MCF 10A (cell line): ENCODE measurements around the gene SLC10A7. TPM values are rescaled to one million over a fixed set of nuclear protein-coding genes. Genes with fewer than 3 reads are reported as not detected.

Experiments used
- BruUV-seq: library from RNA; stranded (reverse); fragments of 400-500 nt; replicated peaks from 2 replicates; lab custom pipeline; 2021; lab: Mats Ljungman, UMichigan
- CTCF ChIA-PET: fragments of 300-600 bp; sonication (Branson Sonifier 250); formaldehyde crosslinking; extraction: SDS; loops from one replicate; lab custom pipeline; 2021; ENCODE audit warnings: antibody characterized with exemption, inconsistent platforms; lab: Yijun Ruan, JAX
- POLR2A ChIA-PET: fragments of 300-600, 350-650 bp; sonication (Branson Sonifier 250); formaldehyde crosslinking; extraction: SDS; loops from one replicate; lab custom pipeline; 2020; ENCODE audit warnings: antibody characterized with exemption, inconsistent platforms; lab: Yijun Ruan, JAX
- DNase-seq: peaks from one replicate; pipeline ENCODE4 v3.0.0-alpha.2; 2018; ENCODE audit not compliant: unreplicated experiment
- H3K27ac Mint-ChIP-seq: one replicate; pipeline ENCODE4 v1.8.0; 2022; ENCODE audit warnings: mild to moderate bottlenecking, low read depth, mixed read lengths; ENCODE audit not compliant: unreplicated experiment
- H3K27me3 Mint-ChIP-seq: one replicate; pipeline ENCODE4 v1.8.0; 2022; ENCODE audit warnings: mixed read lengths; ENCODE audit not compliant: insufficient read depth, unreplicated experiment
- H3K36me3 Mint-ChIP-seq: one replicate; pipeline ENCODE4 v1.8.0; 2022; ENCODE audit warnings: mild to moderate bottlenecking, moderate library complexity, mixed read lengths; ENCODE audit not compliant: insufficient read depth, unreplicated experiment
- H3K4me1 Mint-ChIP-seq: one replicate; pipeline ENCODE4 v1.8.0; 2022; ENCODE audit warnings: mixed read lengths; ENCODE audit not compliant: insufficient read depth, unreplicated experiment
- H3K4me3 Mint-ChIP-seq: one replicate; pipeline ENCODE4 v1.8.0; 2022; ENCODE audit warnings: mild to moderate bottlenecking, moderate library complexity, mixed read lengths; ENCODE audit not compliant: unreplicated experiment
- H3K9me3 Mint-ChIP-seq: one replicate; pipeline ENCODE4 v1.8.0; 2022; ENCODE audit warnings: mixed read lengths; ENCODE audit not compliant: unreplicated experiment
- intact Hi-C: fragments of 100-400 bp; cut with micrococcal nuclease; formaldehyde crosslinking; loops from 2 replicates; pipeline ENCODE4 v1.14.1; 2022
- total RNA-seq: library from RNA; stranded (reverse); gene quantifications from 2 replicates; pipeline ENCODE4 v1.2.3, GENCODE V29; 2022
- TF ChIP-seq, protein P1 (sequence below): fragments of 200-600 bp; IDR thresholded peaks from one replicate; pipeline ENCODE4 v1.8.0; 2022; ENCODE audit warnings: antibody characterized with exemption, mild to moderate bottlenecking; ENCODE audit not compliant: unreplicated experiment

SLC10A7 gene
- total RNA-seq, 1 experiment from 2014 or later: 23.0 TPM

DNA sequence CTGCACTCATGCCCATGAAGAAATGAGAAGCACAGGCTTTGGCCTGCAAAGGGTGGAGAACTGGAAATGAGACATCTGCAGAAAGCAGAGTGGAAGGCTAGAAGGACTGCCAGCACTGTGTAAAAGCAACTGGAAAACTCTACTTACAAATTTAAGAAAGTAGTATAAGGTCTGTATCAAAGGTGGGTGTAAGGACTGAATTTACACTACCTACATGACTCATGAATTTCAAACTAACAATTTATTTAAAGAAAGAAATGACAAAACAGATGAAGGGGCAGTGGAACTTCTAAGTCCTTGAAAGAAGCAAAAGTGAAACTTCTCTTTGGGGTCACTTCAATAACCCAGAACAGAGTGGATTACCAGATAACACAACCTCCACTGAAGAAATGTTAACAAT is 71.2 kb downstream of the SLC10A7 start:
- H3K27ac Mint-ChIP-seq: no peak overlapping the region
- BruUV-seq: no TSS peak
- ChIA-PET CTCF (no interaction called here), POLR2A (no interaction called here)
- H3K4me3 Mint-ChIP-seq: no peak overlapping the region
- TF ChIP-seq, protein P1, sequence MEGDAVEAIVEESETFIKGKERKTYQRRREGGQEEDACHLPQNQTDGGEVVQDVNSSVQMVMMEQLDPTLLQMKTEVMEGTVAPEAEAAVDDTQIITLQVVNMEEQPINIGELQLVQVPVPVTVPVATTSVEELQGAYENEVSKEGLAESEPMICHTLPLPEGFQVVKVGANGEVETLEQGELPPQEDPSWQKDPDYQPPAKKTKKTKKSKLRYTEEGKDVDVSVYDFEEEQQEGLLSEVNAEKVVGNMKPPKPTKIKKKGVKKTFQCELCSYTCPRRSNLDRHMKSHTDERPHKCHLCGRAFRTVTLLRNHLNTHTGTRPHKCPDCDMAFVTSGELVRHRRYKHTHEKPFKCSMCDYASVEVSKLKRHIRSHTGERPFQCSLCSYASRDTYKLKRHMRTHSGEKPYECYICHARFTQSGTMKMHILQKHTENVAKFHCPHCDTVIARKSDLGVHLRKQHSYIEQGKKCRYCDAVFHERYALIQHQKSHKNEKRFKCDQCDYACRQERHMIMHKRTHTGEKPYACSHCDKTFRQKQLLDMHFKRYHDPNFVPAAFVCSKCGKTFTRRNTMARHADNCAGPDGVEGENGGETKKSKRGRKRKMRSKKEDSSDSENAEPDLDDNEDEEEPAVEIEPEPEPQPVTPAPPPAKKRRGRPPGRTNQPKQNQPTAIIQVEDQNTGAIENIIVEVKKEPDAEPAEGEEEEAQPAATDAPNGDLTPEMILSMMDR: no peak
- no peaks in the 10 kb centered on the region for H3K36me3 Mint-ChIP-seq
- intact Hi-C loops: no loop called here
- peaks cover 8% of the 10 kb centered on the region for H3K9me3 Mint-ChIP-seq
- no peaks in the 10 kb centered on the region for H3K4me1 Mint-ChIP-seq
- H3K27me3 Mint-ChIP-seq: no peaks in the 10 kb centered on the region
- DNase-seq: no peak

DNA sequence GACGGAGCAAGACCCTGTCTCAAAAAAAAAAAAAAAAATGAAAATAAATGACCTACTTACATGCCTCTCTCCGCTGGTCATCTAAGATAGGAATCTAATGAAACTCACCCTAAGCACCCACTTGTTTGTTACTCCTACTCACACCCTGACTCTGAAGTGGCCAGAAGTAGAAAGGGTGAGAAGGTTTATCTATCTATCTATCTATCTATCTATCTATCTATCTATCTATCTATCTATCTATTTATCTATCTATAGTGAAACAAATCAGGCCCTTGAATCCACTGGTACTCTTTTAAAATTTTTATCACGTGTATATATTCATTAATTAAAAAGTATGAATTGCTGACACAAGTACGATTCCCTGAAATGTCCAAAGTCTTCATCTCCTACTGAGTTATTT is 75.2 kb downstream of the SLC10A7 start:
- TF ChIP-seq, protein P1: no peak
- H3K4me1 Mint-ChIP-seq: peaks cover 8% of the 10 kb centered on the region
- H3K9me3 Mint-ChIP-seq: peaks cover 7% of the 10 kb centered on the region
- POLR2A ChIA-PET: no interaction called here
- H3K27me3 Mint-ChIP-seq: no peaks in the 10 kb centered on the region
- H3K27ac Mint-ChIP-seq: no peak overlapping the region
- no peak for DNase-seq
- no TSS peak for BruUV-seq
- CTCF ChIA-PET: no interaction called here
- intact Hi-C loops: no loop called here
- H3K4me3 Mint-ChIP-seq: no peak overlapping the region
- peaks cover 6% of the 10 kb centered on the region for H3K36me3 Mint-ChIP-seq

DNA sequence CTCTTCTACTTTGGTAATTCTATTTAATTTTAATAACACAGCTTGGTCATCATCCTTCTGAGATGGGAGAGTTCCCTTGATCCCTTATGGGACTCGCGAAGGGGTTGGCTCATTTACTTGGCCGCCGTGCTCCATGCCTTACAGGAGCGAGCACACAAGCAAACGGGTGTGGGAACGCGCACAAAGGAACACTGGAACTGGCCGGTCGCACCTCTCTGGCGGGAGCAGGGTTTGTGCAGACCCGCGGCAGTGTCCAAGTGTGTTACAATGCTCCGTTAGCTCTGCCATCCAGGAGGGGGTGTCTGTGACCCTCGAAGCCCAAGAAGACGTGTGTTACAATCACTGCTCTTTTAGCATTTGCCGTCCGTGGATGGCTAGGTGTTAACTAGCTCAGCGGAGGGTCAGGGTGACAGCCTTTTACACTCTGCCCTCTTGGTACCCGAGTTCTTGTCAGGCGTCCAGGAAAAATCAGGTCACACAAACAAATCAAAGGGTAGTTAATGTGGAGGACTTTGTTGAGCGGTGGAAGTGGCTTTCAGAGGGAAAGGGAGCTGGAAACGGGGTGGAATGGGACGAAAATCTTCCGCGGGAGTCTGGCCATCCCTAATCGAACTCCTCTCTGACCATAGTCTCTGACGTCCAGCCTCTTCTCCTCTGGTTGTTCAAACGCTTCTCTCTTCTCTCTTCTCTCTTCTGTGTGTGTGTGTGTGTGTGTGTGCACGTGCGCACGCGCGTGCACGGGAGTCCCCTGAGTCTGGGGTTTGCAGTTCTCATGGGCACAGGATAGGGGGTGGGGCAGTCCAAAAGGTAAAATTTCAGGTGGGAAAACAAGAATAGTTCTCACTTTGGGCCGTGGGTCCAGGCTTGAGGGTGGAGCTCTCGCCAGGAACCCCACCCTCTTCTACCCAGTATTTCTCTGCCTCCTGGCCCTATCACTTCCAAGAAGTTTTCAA is 76.3 kb downstream of the SLC10A7 start:
- Mint-ChIP-seq H3K4me3 (no peak overlapping the region), H3K27ac (no peak overlapping the region), H3K27me3 (no peaks in the 10 kb centered on the region), H3K4me1 (peaks cover 8% of the 10 kb centered on the region), H3K36me3 (peaks cover 6% of the 10 kb centered on the region), H3K9me3 (no peaks in the 10 kb centered on the region)
- TF ChIP-seq, protein P1: no peak
- BruUV-seq: no TSS peak
- DNase-seq: no peak
- intact Hi-C loops: no loop called here
- ChIA-PET CTCF (interaction anchor here (1.0 kb wide), 1 partner anchor 84 kb away, joined by 3 read pairs; no protein-coding TSS in a partner anchor), POLR2A (no interaction called here)

DNA sequence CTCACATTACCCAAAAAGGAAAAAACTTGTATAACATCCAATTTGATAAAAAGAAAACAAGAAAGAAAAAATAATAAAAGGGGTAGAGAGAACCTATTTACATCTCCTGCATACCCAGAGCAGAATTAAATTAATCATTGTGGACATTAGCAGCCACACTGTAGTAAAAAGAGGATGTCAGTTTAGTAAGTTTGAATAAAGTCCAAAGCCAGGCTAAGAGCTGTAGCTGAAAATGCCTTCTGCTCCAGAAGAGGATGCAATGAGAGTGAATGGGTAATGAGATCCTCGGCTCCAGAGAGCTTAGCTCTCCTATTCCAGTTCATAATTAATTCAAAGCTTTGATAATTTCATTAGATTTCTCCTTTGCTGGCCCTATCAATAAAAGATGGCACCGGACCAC is 78.2 kb downstream of the SLC10A7 start:
- H3K4me3 Mint-ChIP-seq: no peak overlapping the region
- ChIA-PET CTCF (interaction anchor here (1.2 kb wide), 1 partner anchor 17 kb away, joined by 3 read pairs; no protein-coding TSS in a partner anchor), POLR2A (interaction anchor here (0.8 to 1.2 kb wide), 3 partner anchors 10 to 78 kb away, joined by 3 to 4 read pairs (median 3); partner anchors contain the start of gene SLC10A7)
- DNase-seq: no peak
- H3K27me3 Mint-ChIP-seq: no peaks in the 10 kb centered on the region
- H3K4me1 Mint-ChIP-seq: peaks cover 8% of the 10 kb centered on the region
- H3K36me3 Mint-ChIP-seq: peaks cover 6% of the 10 kb centered on the region
- no peak overlapping the region for H3K27ac Mint-ChIP-seq
- TF ChIP-seq, protein P1: no peak
- BruUV-seq: no TSS peak
- intact Hi-C loops: no loop called here
- H3K9me3 Mint-ChIP-seq: no peaks in the 10 kb centered on the region
